Common myeloid progenitor, CD34-positive (primary cell): ENCODE measurements around the gene MIEF1.

ENCODE experiments used
- CTCF ChIA-PET: fragments of 350-600 bp; sonication (Branson Sonifier 250); formaldehyde crosslinking; loops from one replicate; lab custom pipeline; 2021; ENCODE audit warnings: antibody characterized with exemption; lab: Charles Lee
- POLR2A ChIA-PET: fragments of 350-600 bp; sonication (Branson Sonifier 250); formaldehyde crosslinking; loops from one replicate; lab custom pipeline; 2021; ENCODE audit warnings: antibody characterized with exemption; lab: Charles Lee
- DNase-seq, 3 donors: peaks; one replicate each; pipeline versions ENCODE4 v3.0.0 to v3.0.0-alpha.2; 2013
- H3K27ac ChIP-seq, 2 experiments: 1 replicate in 1 of 2; 2 replicates in 1 of 2; pipeline ENCODE4 v1.7.0; 2013; ENCODE audit warnings: inconsistent platforms in 2 of 2, low read length in 2 of 2, mild to moderate bottlenecking in 2 of 2, low read depth in 1 of 2, moderate library complexity in 1 of 2; ENCODE audit not compliant: severe bottlenecking in 2 of 2, insufficient read depth in 1 of 2, poor library complexity in 1 of 2
- H3K27me3 ChIP-seq, 5 experiments: replicated peaks in 2 of 5; 1 replicate in 3 of 5; 2 replicates in 2 of 5; pipeline versions ENCODE4 v1.6.1 to v1.7.0; 2013; ENCODE audit warnings: low read length in 4 of 5, mild to moderate bottlenecking in 2 of 5, moderate library complexity in 2 of 5, inconsistent platforms in 1 of 5; ENCODE audit not compliant: insufficient read depth in 5 of 5, control insufficient read depth in 4 of 5
- H3K36me3 ChIP-seq, 4 experiments: 1 replicate in 2 of 4; 2 replicates in 2 of 4; pipeline versions ENCODE4 v1.6.1 to v1.7.0; 2013; ENCODE audit warnings: low read length in 3 of 4, control low read depth in 1 of 4, mild to moderate bottlenecking in 1 of 4; ENCODE audit not compliant: control insufficient read depth in 4 of 4, insufficient read depth in 4 of 4
- H3K4me1 ChIP-seq, 4 experiments: 1 replicate in 3 of 4; 2 replicates in 1 of 4; pipeline versions ENCODE4 v1.6.1 to v1.7.1; 2013; ENCODE audit warnings: low read length in 3 of 4, mild to moderate bottlenecking in 3 of 4, control low read depth in 1 of 4, inconsistent platforms in 1 of 4, moderate library complexity in 1 of 4; ENCODE audit not compliant: control insufficient read depth in 4 of 4, insufficient read depth in 4 of 4; ENCODE audit errors: control extremely low read depth in 1 of 4
- H3K4me3 ChIP-seq, 7 experiments: 1 replicate in 4 of 7; 2 replicates in 3 of 7; pipeline versions ENCODE4 v1.5.1 to v1.7.0; 2013; ENCODE audit warnings: mild to moderate bottlenecking in 7 of 7, low read length in 6 of 7, moderate library complexity in 6 of 7, inconsistent platforms in 2 of 7, low read depth in 2 of 7, control low read depth in 1 of 7; ENCODE audit not compliant: insufficient read depth in 4 of 7, control insufficient read depth in 1 of 7; ENCODE audit errors: extremely low read depth in 1 of 7
- H3K9me3 ChIP-seq, 5 experiments: 1 replicate in 4 of 5; 2 replicates in 1 of 5; pipeline versions ENCODE4 v1.6.1 to v1.7.1; 2013; ENCODE audit warnings: low read length in 4 of 5, mild to moderate bottlenecking in 2 of 5, inconsistent platforms in 1 of 5, low read depth in 1 of 5, moderate library complexity in 1 of 5; ENCODE audit not compliant: control insufficient read depth in 4 of 5, insufficient read depth in 2 of 5; ENCODE audit errors: control extremely low read depth in 1 of 5
- WGBS: methylation state at CpG from one replicate; pipeline ENCODE4 v1.1.5; 2013; ENCODE audit not compliant: insufficient coverage; 5-methylcytosine and 5-hydroxymethylcytosine counted together

MIEF1 gene

GRCh38 chr22:39535831-39536449 lies 33.9 kb downstream of the MIEF1 start:
- ChIA-PET POLR2A (interaction anchor here (1.9 kb wide), 1 partner anchor 812 kb away, joined by 5 read pairs; no protein-coding TSS in a partner anchor), CTCF (interaction anchor here (1.0 to 7.7 kb wide), 10 partner anchors 9 to 817 kb away, joined by 3 to 85 read pairs (median 10); no protein-coding TSS in a partner anchor)
- Histone ChIP-seq H3K27ac (no peak overlapping the region), H3K27me3 (peaks cover 0 to 5% (median 2%) of the 10 kb centered on the region in 5 experiments), H3K9me3 (no peaks in the 10 kb centered on the region), H3K4me1 (peaks cover 10 to 27% (median 20%) of the 10 kb centered on the region in 4 experiments), H3K4me3 (no peak overlapping the region), H3K36me3 (peaks cover 0 to 2% (median 1%) of the 10 kb centered on the region in 4 experiments)
- DNase-seq, result no peak
- WGBS, result 95% methylated on average over 10 of the region's 15 CpGs

- POLR2A ChIA-PET, result no interaction called here
- CTCF ChIA-PET, result interaction anchor here (3.0 to 7.7 kb wide), 3 partner anchors 8 to 499 kb away, joined by 11 to 85 read pairs (median 14); no protein-coding TSS in a partner anchor
- 88% methylated on average over 8 of the region's 8 CpGs for WGBS
Observed at GRCh38 chr22:39536711-39537110, 34.6 kb downstream of the MIEF1 start.

GRCh38 chr22:39537975-39538374 lies 35.9 kb downstream of the MIEF1 start:
- POLR2A ChIA-PET, result no interaction called here
- no peaks in the 10 kb centered on the region for H3K36me3 ChIP-seq
- peaks cover 0 to 14% (median 6%) of the 10 kb centered on the region in 4 experiments for H3K4me1 ChIP-seq
- H3K4me3 ChIP-seq, result no peak overlapping the region
- WGBS, result no CpG with 5 or more reads among the region's 2 CpGs
- H3K27ac ChIP-seq, result no peak overlapping the region
- no peak for DNase-seq
- peaks cover 0 to 5% (median 2%) of the 10 kb centered on the region in 5 experiments for H3K27me3 ChIP-seq
- CTCF ChIA-PET, result interaction anchor here (3.0 to 7.7 kb wide), 2 partner anchors 486 to 498 kb away, joined by 14 to 85 read pairs; no protein-coding TSS in a partner anchor
- no peaks in the 10 kb centered on the region for H3K9me3 ChIP-seq

More at GRCh38 chr22:39536711-39537110, 34.6 kb downstream of the MIEF1 start:
- peaks cover 0 to 5% (median 2%) of the 10 kb centered on the region in 5 experiments for H3K27me3 ChIP-seq
- peaks cover 2 to 19% (median 12%) of the 10 kb centered on the region in 4 experiments for H3K4me1 ChIP-seq
- no peak for DNase-seq
- no peaks in the 10 kb centered on the region for H3K9me3 ChIP-seq
- no peak overlapping the region for H3K4me3 ChIP-seq
- H3K36me3 ChIP-seq, result no peaks in the 10 kb centered on the region
- H3K27ac ChIP-seq, result no peak overlapping the region

GRCh38 chr22:39543095-39543494 lies 41.0 kb downstream of the MIEF1 start:
- Histone ChIP-seq H3K27me3 (peaks cover 3 to 42% (median 13%) of the 10 kb centered on the region in 5 experiments), H3K9me3 (no peaks in the 10 kb centered on the region), H3K36me3 (no peaks in the 10 kb centered on the region), H3K27ac (no peak overlapping the region), H3K4me3 (no peak overlapping the region), H3K4me1 (peaks cover 0 to 5% (median 0%) of the 10 kb centered on the region in 4 experiments)
- ChIA-PET POLR2A (interaction anchor here (0.5 kb wide), 1 partner anchor 490 kb away, joined by 5 read pairs; no protein-coding TSS in a partner anchor), CTCF (interaction anchor here (0.5 to 1.8 kb wide), 9 partner anchors 8 to 501 kb away, joined by 3 to 6 read pairs (median 4); no protein-coding TSS in a partner anchor)
- peak; percentile 59 to 76 (median 75) for DNase-seq
- WGBS, result 58% methylated on average over 3 of the region's 11 CpGs

- ChIA-PET CTCF (interaction anchor here (1.1 to 2.6 kb wide), 5 partner anchors 10 to 491 kb away, joined by 4 to 11 read pairs (median 5); no protein-coding TSS in a partner anchor), POLR2A (no interaction called here)
- peak in 2 of 3 donors; percentile 71 to 75 for DNase-seq
- WGBS, result 35% methylated on average over 22 of the region's 39 CpGs
- Histone ChIP-seq H3K27ac (no peak overlapping the region), H3K4me1 (peaks cover 0 to 5% (median 0%) of the 10 kb centered on the region in 4 experiments), H3K9me3 (no peaks in the 10 kb centered on the region), H3K4me3 (no peak overlapping the region), H3K27me3 (peaks cover 3 to 62% (median 14%) of the 10 kb centered on the region in 5 experiments), H3K36me3 (no peaks in the 10 kb centered on the region)
Observed at GRCh38 chr22:39545386-39546365, 43.6 kb downstream of the MIEF1 start.

- Histone ChIP-seq H3K36me3 (no peaks in the 10 kb centered on the region), H3K27ac (no peak overlapping the region), H3K9me3 (no peaks in the 10 kb centered on the region), H3K4me1 (peaks cover 0 to 5% (median 0%) of the 10 kb centered on the region in 4 experiments), H3K4me3 (no peak overlapping the region), H3K27me3 (peaks cover 3 to 75% (median 19%) of the 10 kb centered on the region in 5 experiments)
- ChIA-PET POLR2A (interaction anchor here (0.6 kb wide), 1 partner anchor 1176 kb away, joined by 3 read pairs; no protein-coding TSS in a partner anchor), CTCF (interaction anchor here (1.1 to 1.7 kb wide), 2 partner anchors 13 to 490 kb away, joined by 4 read pairs; no protein-coding TSS in a partner anchor)
- 85% methylated on average over 3 of the region's 5 CpGs for WGBS
- no peak for DNase-seq
Observed at GRCh38 chr22:39546889-39547586, 44.9 kb downstream of the MIEF1 start.
